ENCODE measurements around the gene ZNF639.

Gene ZNF639

DNA sequence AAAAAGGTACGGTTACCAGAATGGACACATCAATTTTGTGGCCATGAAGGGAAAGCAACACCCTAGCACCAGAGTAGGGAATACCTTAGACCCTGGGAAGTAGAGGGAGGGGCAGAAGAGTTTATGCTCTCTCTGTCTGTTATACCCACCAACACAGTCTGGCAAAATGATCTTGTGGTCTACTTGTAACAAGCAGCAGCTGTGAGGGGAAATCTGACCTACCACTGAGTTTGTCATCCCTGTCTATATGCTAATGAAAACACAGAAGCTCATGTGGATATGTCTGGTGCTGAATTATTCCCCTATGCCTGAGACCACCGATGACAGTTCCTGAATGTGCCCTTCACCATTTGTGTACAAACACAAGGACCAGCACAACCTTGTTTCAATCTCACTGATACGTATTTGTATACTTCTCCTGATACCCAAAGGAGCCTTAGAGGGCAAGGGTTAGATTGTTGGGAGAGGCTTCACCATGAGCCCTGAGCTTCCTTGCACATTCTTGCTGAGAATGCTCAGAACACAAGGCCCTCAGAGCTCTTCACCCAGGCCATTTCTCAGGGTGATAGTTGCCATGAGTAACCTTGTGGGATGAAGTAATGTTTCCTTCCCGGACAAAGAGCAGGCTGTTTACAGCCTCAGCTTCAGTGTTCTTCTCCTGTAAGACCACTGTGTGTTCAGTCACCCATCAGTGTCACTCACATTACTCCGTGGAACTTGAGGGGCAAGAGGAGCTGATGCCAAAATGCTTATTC, 24.7 kb upstream of the ZNF639 start:
- H3K36me3 ChIP-seq (ENCODE audit: control insufficient read depth, insufficient read depth, low read length): no peaks in the 10 kb centered on the region
- no peaks in the 10 kb centered on the region for H3K27me3 ChIP-seq (replicated peaks; ENCODE audit: control insufficient read depth, insufficient read depth, low read length)
- TF ChIP-seq, protein P1, sequence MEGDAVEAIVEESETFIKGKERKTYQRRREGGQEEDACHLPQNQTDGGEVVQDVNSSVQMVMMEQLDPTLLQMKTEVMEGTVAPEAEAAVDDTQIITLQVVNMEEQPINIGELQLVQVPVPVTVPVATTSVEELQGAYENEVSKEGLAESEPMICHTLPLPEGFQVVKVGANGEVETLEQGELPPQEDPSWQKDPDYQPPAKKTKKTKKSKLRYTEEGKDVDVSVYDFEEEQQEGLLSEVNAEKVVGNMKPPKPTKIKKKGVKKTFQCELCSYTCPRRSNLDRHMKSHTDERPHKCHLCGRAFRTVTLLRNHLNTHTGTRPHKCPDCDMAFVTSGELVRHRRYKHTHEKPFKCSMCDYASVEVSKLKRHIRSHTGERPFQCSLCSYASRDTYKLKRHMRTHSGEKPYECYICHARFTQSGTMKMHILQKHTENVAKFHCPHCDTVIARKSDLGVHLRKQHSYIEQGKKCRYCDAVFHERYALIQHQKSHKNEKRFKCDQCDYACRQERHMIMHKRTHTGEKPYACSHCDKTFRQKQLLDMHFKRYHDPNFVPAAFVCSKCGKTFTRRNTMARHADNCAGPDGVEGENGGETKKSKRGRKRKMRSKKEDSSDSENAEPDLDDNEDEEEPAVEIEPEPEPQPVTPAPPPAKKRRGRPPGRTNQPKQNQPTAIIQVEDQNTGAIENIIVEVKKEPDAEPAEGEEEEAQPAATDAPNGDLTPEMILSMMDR (IDR thresholded peaks at IDR 0.05; ENCODE audit: insufficient read depth, low read length, poor library complexity, severe bottlenecking): no peak
- no peak for DNase-seq (ENCODE audit: extremely low read depth, insufficient read length)
- no peak overlapping the region for H3K4me3 ChIP-seq (replicated peaks; ENCODE audit: low read depth, low read length)

DNA sequence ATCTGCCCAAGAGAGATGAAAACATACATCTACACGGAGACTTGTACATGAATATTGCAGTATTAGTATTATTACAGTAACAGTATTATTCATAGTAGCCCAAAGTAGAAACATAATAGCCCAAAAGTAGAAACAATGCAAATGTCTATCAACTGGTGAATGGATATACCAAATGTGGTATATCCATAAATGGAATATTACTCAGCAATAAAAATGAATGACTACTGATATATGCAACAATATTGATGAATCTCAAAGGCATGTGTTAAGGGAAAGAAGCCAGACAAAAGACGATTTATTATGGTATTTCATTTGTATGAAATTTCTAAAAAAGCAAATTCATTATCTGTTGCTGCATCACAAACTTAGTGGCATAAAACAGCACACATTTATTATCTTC, 23.5 kb upstream of the ZNF639 start:
- Histone ChIP-seq H3K36me3 (ENCODE audit: control insufficient read depth, insufficient read depth, low read length) (no peaks in the 10 kb centered on the region), H3K27me3 (replicated peaks; ENCODE audit: control insufficient read depth, insufficient read depth, low read length) (no peaks in the 10 kb centered on the region), H3K4me3 (replicated peaks; ENCODE audit: low read depth, low read length) (no peak overlapping the region)
- no peak for DNase-seq (ENCODE audit: extremely low read depth, insufficient read length)
- TF ChIP-seq, protein P1 (IDR thresholded peaks at IDR 0.05; ENCODE audit: insufficient read depth, low read length, poor library complexity, severe bottlenecking): no peak

DNA sequence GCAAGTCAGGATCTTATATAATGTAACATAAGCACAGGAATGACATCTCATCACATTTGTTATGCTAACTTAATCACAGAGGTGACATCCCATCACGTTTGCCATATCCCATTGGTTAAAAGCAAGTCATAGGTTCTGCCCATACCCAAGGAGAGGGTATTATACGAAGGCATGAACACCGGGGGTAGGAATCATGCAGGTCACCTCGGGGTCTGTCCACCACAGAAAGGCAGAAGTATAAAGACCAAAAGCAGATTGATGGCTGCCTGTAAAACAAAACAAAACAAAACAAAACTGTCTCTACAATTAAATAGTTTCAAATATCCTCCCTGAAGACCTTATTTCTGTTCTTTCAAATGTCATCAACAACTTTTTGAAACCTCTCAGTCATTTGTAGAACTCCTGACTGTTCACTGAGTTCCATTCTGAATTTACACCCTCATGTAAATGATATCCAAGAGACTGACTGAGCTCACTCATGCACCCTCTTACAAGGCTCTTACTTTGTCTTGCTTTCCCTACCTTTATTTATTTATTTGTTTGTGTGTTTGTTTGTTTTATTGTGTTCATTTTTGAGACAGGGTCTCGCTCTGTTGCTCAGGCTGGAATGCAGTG, 22.7 kb upstream of the ZNF639 start:
- H3K4me3 ChIP-seq (replicated peaks; ENCODE audit: low read depth, low read length): no peak overlapping the region
- TF ChIP-seq, protein P1 (IDR thresholded peaks at IDR 0.05; ENCODE audit: insufficient read depth, low read length, poor library complexity, severe bottlenecking): no peak
- H3K36me3 ChIP-seq (ENCODE audit: control insufficient read depth, insufficient read depth, low read length): no peaks in the 10 kb centered on the region
- DNase-seq (ENCODE audit: extremely low read depth, insufficient read length): no peak
- H3K27me3 ChIP-seq (replicated peaks; ENCODE audit: control insufficient read depth, insufficient read depth, low read length): no peaks in the 10 kb centered on the region

DNA sequence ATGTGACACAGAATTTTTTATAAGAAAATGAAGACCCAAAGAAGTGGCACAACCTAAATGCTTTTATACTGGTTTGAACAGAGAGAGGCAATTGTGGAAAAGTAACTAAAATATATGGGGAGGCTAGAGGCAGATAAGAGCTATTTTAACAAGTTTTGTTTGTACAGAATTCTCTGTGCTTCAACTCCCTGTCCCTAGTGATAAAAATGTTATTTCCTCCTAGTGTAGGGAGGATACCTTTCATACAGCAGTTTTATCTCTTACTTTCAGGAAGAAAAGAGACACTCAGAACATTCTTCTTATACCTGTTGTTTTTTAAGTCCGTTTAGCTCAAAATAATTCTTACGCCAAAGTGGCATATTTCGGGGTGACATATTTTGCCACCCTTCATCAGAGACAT, 21.2 kb upstream of the ZNF639 start:
- DNase-seq (ENCODE audit: extremely low read depth, insufficient read length): no peak
- TF ChIP-seq, protein P1 (IDR thresholded peaks at IDR 0.05; ENCODE audit: insufficient read depth, low read length, poor library complexity, severe bottlenecking): no peak
- Histone ChIP-seq H3K4me3 (replicated peaks; ENCODE audit: low read depth, low read length) (no peak overlapping the region), H3K36me3 (ENCODE audit: control insufficient read depth, insufficient read depth, low read length) (no peaks in the 10 kb centered on the region), H3K27me3 (replicated peaks; ENCODE audit: control insufficient read depth, insufficient read depth, low read length) (no peaks in the 10 kb centered on the region)

DNA sequence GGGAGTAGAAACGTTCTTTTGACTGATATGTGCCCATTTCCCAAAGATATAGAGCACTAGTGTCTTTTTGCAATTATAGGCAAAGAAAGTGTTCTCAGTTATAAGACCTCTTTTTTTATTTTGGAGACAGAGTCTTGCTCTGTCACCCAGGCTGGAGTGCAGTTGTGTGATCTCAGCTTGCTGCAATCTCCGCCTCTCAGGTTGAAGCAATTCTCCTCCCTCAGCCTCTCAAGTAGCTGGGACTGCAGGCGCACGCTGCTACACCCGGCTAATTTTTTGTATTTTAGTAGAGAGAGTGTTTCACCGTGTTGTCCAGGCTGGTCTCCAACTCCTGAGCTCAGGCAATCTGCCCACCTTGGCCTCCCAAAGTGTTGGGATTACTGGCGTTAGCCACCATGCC, 20.7 kb upstream of the ZNF639 start:
- TF ChIP-seq, protein P1 (IDR thresholded peaks at IDR 0.05; ENCODE audit: insufficient read depth, low read length, poor library complexity, severe bottlenecking): no peak
- Histone ChIP-seq H3K27me3 (replicated peaks; ENCODE audit: control insufficient read depth, insufficient read depth, low read length) (no peaks in the 10 kb centered on the region), H3K4me3 (replicated peaks; ENCODE audit: low read depth, low read length) (no peak overlapping the region), H3K36me3 (ENCODE audit: control insufficient read depth, insufficient read depth, low read length) (no peaks in the 10 kb centered on the region)
- DNase-seq (ENCODE audit: extremely low read depth, insufficient read length): no peak
